Measurements from ENCODE around the gene DGKA. TPM values are rescaled to one million over a fixed set of nuclear protein-coding genes. Genes with fewer than 3 reads are reported as not detected.

Gene DGKA
- total RNA-seq, 4 donors from 2014 or later: 21.9 to 80.3 (median 37.4) TPM

GRCh38 chr12:55993230-55993853, 62.4 kb downstream of the DGKA start:
- Histone ChIP-seq H3K27ac (no peak overlapping the region), H3K4me1 (peaks cover 0 to 20% (median 8%) of the 10 kb centered on the region in 3 donors), H3K4me3 (no peak overlapping the region), H3K36me3 (peaks cover 0 to 72% of the 10 kb centered on the region in 2 donors), H3K27me3 (no peaks in the 10 kb centered on the region), H3K9me3 (no peaks in the 10 kb centered on the region)
- WGBS, 2 donors (ENCODE audit: low coverage in 1 of 2): 68 to 69% methylated on average over 2 to 4 of the region's 4 CpGs
- ATAC-seq: no peak
- TF ChIP-seq POLR2A (IDR thresholded peaks at IDR 0.05): no peak
- TF ChIP-seq CTCF (IDR thresholded peaks at IDR 0.05): no peak
- no peak for TF ChIP-seq EP300 (IDR thresholded peaks at IDR 0.05)
- TF ChIP-seq POLR2AphosphoS5 (IDR thresholded peaks at IDR 0.05): no peak

GRCh38 chr12:55995366-55995765, 64.4 kb downstream of the DGKA start:
- peaks cover 0 to 28% (median 8%) of the 10 kb centered on the region in 3 donors for H3K4me1 ChIP-seq
- H3K27me3 ChIP-seq: no peaks in the 10 kb centered on the region
- H3K4me3 ChIP-seq: no peak overlapping the region
- no peak for ATAC-seq
- no peak for TF ChIP-seq POLR2AphosphoS5 (IDR thresholded peaks at IDR 0.05)
- no peak for TF ChIP-seq POLR2A (IDR thresholded peaks at IDR 0.05)
- TF ChIP-seq CTCF (IDR thresholded peaks at IDR 0.05): no peak
- TF ChIP-seq EP300 (IDR thresholded peaks at IDR 0.05): no peak
- no peaks in the 10 kb centered on the region for H3K9me3 ChIP-seq
- peaks cover 0 to 69% of the 10 kb centered on the region in 2 donors for H3K36me3 ChIP-seq
- WGBS, 2 donors (ENCODE audit: low coverage in 1 of 2): 57 to 72% methylated on average over 3 to 7 of the region's 8 CpGs
- no peak overlapping the region for H3K27ac ChIP-seq

- no peak for ATAC-seq
- Histone ChIP-seq H3K4me1 (peaks cover 0 to 28% (median 8%) of the 10 kb centered on the region in 3 donors), H3K27me3 (no peaks in the 10 kb centered on the region), H3K4me3 (peak overlapping the region; percentile 64 to 71), H3K9me3 (no peaks in the 10 kb centered on the region), H3K27ac (peak overlapping the region; percentile 62 to 89 (median 84)), H3K36me3 (peaks cover 0 to 65% of the 10 kb centered on the region in 2 donors)
- WGBS, 2 donors (ENCODE audit: low coverage in 1 of 2): 3 to 31% methylated on average over 8 to 14 of the region's 14 CpGs
- TF ChIP-seq CTCF (IDR thresholded peaks at IDR 0.05) (peak in 3 of 4 experiments; percentile 80 to 91 (median 85)), EP300 (IDR thresholded peaks at IDR 0.05) (no peak)
Measured at GRCh38 chr12:55996201-55996714, 65.3 kb downstream of the DGKA start.

GRCh38 chr12:55996715-55997534, 66.0 kb downstream of the DGKA start, which contains the start of gene SUOX:
TSS of gene SUOX (plus strand) at chr12:55997276. CDS start at chr12:56002222, 4,946 bp downstream.
- 0 to 2% methylated on average over 6 to 16 of the region's 27 CpGs for WGBS, 2 donors (ENCODE audit: low coverage in 1 of 2)
- peak within 1 kb of the TSS; percentile 68 to 89 (median 84) for H3K27ac ChIP-seq
- peaks cover 0 to 65% of the 10 kb centered on the region in 2 donors for H3K36me3 ChIP-seq
- H3K27me3 ChIP-seq: no peaks in the 10 kb centered on the region
- H3K9me3 ChIP-seq: no peaks in the 10 kb centered on the region
- peak within 1 kb of the TSS; percentile 64 to 71 for H3K4me3 ChIP-seq
- H3K4me1 ChIP-seq: peaks cover 0 to 28% (median 8%) of the 10 kb centered on the region in 3 donors
- TF ChIP-seq CTCF (IDR thresholded peaks at IDR 0.05) (no peak), POLR2AphosphoS5 (IDR thresholded peaks at IDR 0.05) (peak; percentile 79), POLR2A (IDR thresholded peaks at IDR 0.05) (peak; percentile 38 to 48), EP300 (IDR thresholded peaks at IDR 0.05) (no peak)
- peak; percentile 100 for ATAC-seq

All from gastroesophageal sphincter (tissue), 4 donors.